Measurements from ENCODE around the gene TEX54.

GRCh38 chr11:62852523-62853188, 20.0 kb upstream of the TEX54 start:
- TF ChIP-seq POLR2A (IDR thresholded peaks at IDR 0.05; ENCODE audit: low read length) (no peak), GATA1 (IDR thresholded peaks at IDR 0.05; ENCODE audit: low read depth, low read length) (no peak)

All from erythroblast (primary cell).